ENCODE measurements around the gene PUM1. TPM values are rescaled to one million over a fixed set of nuclear protein-coding genes. Genes with fewer than 3 reads are reported as not detected.

Gene PUM1
- total and polyA plus RNA-seq, 4 donors = 24.7 to 125 (median 66.9) TPM

GRCh38 chr1:30894508-30894973 is 171.0 kb downstream of the PUM1 start:
- no peak for DNase-seq
- no peak overlapping the region for H3K4me3 ChIP-seq
- H3K9me3 ChIP-seq (ENCODE audit: control insufficient read depth in 4 of 4, insufficient read depth in 3 of 4, low read length in 3 of 4) = no peaks in the 10 kb centered on the region
- no peak overlapping the region for H3K9ac ChIP-seq (ENCODE audit: insufficient read depth in 1 of 2, low read length in 2 of 2)
- TF ChIP-seq CTCF (IDR thresholded peaks at IDR 0.05; ENCODE audit: control extremely low read depth, extremely low read depth) = no peak
- ATAC-seq (ENCODE audit: insufficient read depth, low FRiP score) = no peak
- WGBS, 2 donors = 72 to 76% methylated on average over 7 of the region's 7 CpGs
- no peaks in the 10 kb centered on the region for H3K36me3 ChIP-seq (ENCODE audit: control insufficient read depth in 4 of 4, insufficient read depth in 4 of 4, low read length in 4 of 4)
- peaks cover 0 to 23% (median 5%) of the 10 kb centered on the region in 5 donors for H3K4me1 ChIP-seq (ENCODE audit: control insufficient read depth in 5 of 5, insufficient read depth in 5 of 5, low read length in 5 of 5)
- peak overlapping the region in 1 of 2 donors; percentile 10 for H3K27ac ChIP-seq (ENCODE audit: low read depth in 1 of 2, low read length in 1 of 2)
- H3K27me3 ChIP-seq (ENCODE audit: control insufficient read depth in 3 of 3, insufficient read depth in 3 of 3, low read length in 2 of 3) = no peaks in the 10 kb centered on the region

DNA sequence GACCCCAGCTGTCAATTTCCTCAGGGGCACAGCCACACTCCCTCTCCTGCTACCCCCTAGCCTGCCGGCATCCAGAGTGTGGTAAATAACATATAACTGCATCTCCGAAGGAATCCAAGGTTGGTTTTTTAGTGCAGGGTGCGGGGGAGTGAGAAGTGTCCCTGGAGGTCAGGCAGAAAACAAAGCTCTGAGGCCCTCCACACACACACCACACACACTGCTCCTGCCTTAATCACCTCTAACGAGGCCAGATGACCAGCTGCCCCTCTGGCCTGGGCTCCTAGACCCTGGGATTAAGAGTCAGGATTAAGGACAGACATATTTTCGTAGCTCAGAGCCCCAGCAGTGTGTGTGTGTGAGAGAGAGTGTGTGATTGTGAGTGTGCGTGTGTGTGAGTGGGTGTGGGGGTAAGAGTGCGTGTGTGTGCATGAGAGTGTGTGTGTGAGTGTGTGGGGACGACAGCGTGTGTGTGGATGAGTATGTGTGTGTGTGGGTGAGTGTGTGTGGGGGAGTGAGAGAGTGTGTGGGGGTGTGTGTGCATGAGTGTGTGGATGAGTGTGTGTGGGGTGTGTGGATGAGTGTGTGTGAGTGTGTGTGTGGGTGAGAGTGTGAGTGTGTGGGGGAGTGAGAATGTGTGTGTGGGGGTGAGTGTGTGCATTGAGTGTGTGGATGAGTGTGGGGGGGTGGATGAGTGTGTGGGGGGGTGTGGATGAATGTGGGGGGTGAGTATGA is 171.6 kb downstream of the PUM1 start:
- WGBS, 2 donors = 79 to 81% methylated on average over 9 of the region's 9 CpGs
- no peaks in the 10 kb centered on the region for H3K36me3 ChIP-seq (ENCODE audit: control insufficient read depth in 4 of 4, insufficient read depth in 4 of 4, low read length in 4 of 4)

DNA sequence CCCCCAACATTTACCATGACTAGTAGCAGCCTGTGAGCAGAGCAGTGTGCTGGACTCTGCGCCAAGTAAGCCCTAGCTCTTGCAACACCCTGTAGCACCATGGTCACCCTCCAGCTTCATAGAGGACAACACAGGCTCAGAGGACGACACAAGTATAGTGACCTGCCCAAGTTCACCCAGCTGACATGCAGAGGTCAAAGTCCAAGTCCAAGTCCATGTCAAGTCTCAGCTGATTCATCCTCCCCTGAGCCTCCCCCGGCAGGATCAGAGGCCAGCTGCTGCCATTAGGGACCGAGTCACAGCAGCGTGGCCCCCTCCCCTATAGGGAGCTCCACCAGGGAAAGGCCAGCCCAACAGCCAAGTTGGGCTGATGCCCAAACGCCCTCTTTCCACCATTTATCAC is 172.8 kb downstream of the PUM1 start:
- DNase-seq (no peak), ATAC-seq (ENCODE audit: insufficient read depth, low FRiP score) (no peak)
- Histone ChIP-seq H3K4me1 (ENCODE audit: control insufficient read depth in 5 of 5, insufficient read depth in 5 of 5, low read length in 5 of 5) (peaks cover 2 to 31% (median 11%) of the 10 kb centered on the region in 5 donors), H3K27me3 (ENCODE audit: control insufficient read depth in 3 of 3, insufficient read depth in 3 of 3, low read length in 2 of 3) (no peaks in the 10 kb centered on the region), H3K9ac (ENCODE audit: insufficient read depth in 1 of 2, low read length in 2 of 2) (no peak overlapping the region), H3K27ac (ENCODE audit: low read depth in 1 of 2, low read length in 1 of 2) (no peak overlapping the region), H3K4me3 (no peak overlapping the region), H3K9me3 (ENCODE audit: control insufficient read depth in 4 of 4, insufficient read depth in 3 of 4, low read length in 3 of 4) (no peaks in the 10 kb centered on the region), H3K36me3 (ENCODE audit: control insufficient read depth in 4 of 4, insufficient read depth in 4 of 4, low read length in 4 of 4) (peaks cover 0 to 2% (median 0%) of the 10 kb centered on the region in 4 donors)
- TF ChIP-seq CTCF (IDR thresholded peaks at IDR 0.05; ENCODE audit: control extremely low read depth, extremely low read depth) = no peak
- 81 to 97% methylated on average over 6 of the region's 6 CpGs for WGBS, 2 donors

More for the DNA sequence above, 171.6 kb downstream of the PUM1 start:
- Histone ChIP-seq H3K4me3 (no peak overlapping the region), H3K27ac (ENCODE audit: low read depth in 1 of 2, low read length in 1 of 2) (no peak overlapping the region), H3K9ac (ENCODE audit: insufficient read depth in 1 of 2, low read length in 2 of 2) (no peak overlapping the region), H3K27me3 (ENCODE audit: control insufficient read depth in 3 of 3, insufficient read depth in 3 of 3, low read length in 2 of 3) (no peaks in the 10 kb centered on the region), H3K9me3 (ENCODE audit: control insufficient read depth in 4 of 4, insufficient read depth in 3 of 4, low read length in 3 of 4) (no peaks in the 10 kb centered on the region), H3K4me1 (ENCODE audit: control insufficient read depth in 5 of 5, insufficient read depth in 5 of 5, low read length in 5 of 5) (peaks cover 0 to 23% (median 5%) of the 10 kb centered on the region in 5 donors)
- DNase-seq = no peak
- ATAC-seq (ENCODE audit: insufficient read depth, low FRiP score) = no peak
- no peak for TF ChIP-seq CTCF (IDR thresholded peaks at IDR 0.05; ENCODE audit: control extremely low read depth, extremely low read depth)

All from lung (tissue), 12 donors.